Loucy (cell line): ENCODE results near the gene DCTN2.

Experiments
- H2AFZ ChIP-seq: fragments of 200-600 bp; sonication (generic); 2 replicates; pipeline ENCODE4 v1.6.0; 2016; ENCODE audit warnings: antibody characterized with exemption, mild to moderate bottlenecking, low read length, moderate library complexity
- H3F3A ChIP-seq: fragments of 200-600 bp; 2 replicates; pipeline ENCODE4 v1.6.0; 2016; ENCODE audit warnings: antibody characterized with exemption, low read depth, mild to moderate bottlenecking
- H3K27me3 ChIP-seq: fragments of 200-600 bp; sonication (generic); 2 replicates; pipeline ENCODE4 v1.6.1; 2014; ENCODE audit warnings: low read length, mild to moderate bottlenecking; ENCODE audit not compliant: insufficient read depth, poor library complexity, severe bottlenecking
- H3K36me3 ChIP-seq: fragments of 200-600 bp; sonication (generic); 2 replicates; pipeline ENCODE4 v1.6.1; 2016; ENCODE audit warnings: low read length; ENCODE audit not compliant: insufficient read depth
- H3K4me1 ChIP-seq: fragments of 200-600 bp; sonication (generic); 2 replicates; pipeline ENCODE4 v1.5.1; 2014; ENCODE audit warnings: low read length, mild to moderate bottlenecking; ENCODE audit not compliant: insufficient read depth, poor library complexity, severe bottlenecking
- H3K4me2 ChIP-seq: fragments of 200-600 bp; sonication (generic); 2 replicates; pipeline ENCODE4 v1.6.0; 2014; ENCODE audit warnings: antibody characterized with exemption, low read length, low read depth, mild to moderate bottlenecking; ENCODE audit not compliant: poor library complexity, severe bottlenecking
- H3K4me3 ChIP-seq: fragments of 200-600 bp; sonication (generic); 2 replicates; pipeline ENCODE4 v1.5.1; 2014; ENCODE audit warnings: low read length, mild to moderate bottlenecking, mixed read lengths; ENCODE audit not compliant: poor library complexity, severe bottlenecking
- H3K79me2 ChIP-seq: fragments of 200-600 bp; sonication (generic); 2 replicates; pipeline ENCODE4 v1.6.1; 2014; ENCODE audit warnings: low read length; ENCODE audit not compliant: insufficient read depth
- H3K9ac ChIP-seq: fragments of 200-600 bp; sonication (generic); 2 replicates; pipeline ENCODE4 v1.6.0; 2014; ENCODE audit warnings: mild to moderate bottlenecking, low read depth, low read length, moderate library complexity; ENCODE audit not compliant: poor library complexity, severe bottlenecking
- H3K9me2 ChIP-seq: fragments of 200-600 bp; sonication (generic); replicated peaks from 2 replicates; pipeline ENCODE4 v1.6.1; 2016; ENCODE audit warnings: low read depth, low read length, mixed read lengths
- H3K9me3 ChIP-seq: fragments of 200-600 bp; sonication (generic); 2 replicates; pipeline ENCODE4 v1.6.1; 2014; ENCODE audit warnings: mild to moderate bottlenecking, antibody characterized with exemption, low read length, low read depth; ENCODE audit not compliant: insufficient read depth
- H4K20me1 ChIP-seq: fragments of 200-600 bp; sonication (generic); 2 replicates; pipeline ENCODE4 v1.6.0; 2014; ENCODE audit warnings: antibody characterized with exemption, low read length, mild to moderate bottlenecking; ENCODE audit not compliant: insufficient read depth, poor library complexity, severe bottlenecking
- CTCF ChIP-seq: fragments of 200-600 bp; sonication (generic); conservative IDR thresholded peaks from 2 replicates; pipeline ENCODE4 v1.5.1; 2014; ENCODE audit warnings: mild to moderate bottlenecking, antibody characterized with exemption, low read length
- EZH2phosphoT487 ChIP-seq: fragments of 200-600 bp; IDR thresholded peaks from 2 replicates; pipeline ENCODE4 v1.6.1; 2018; ENCODE audit warnings: antibody characterized with exemption, mild to moderate bottlenecking, moderate library complexity, borderline replicate concordance

Gene DCTN2

GRCh38 chr12:57522011-57522886 is 24.7 kb downstream of the DCTN2 start, which contains the start of gene MBD6:
Gene MBD6 (plus strand): TSS chr12:57522824. CDS start chr12:57524304, 1,480 bp downstream.
- H3K9me3 ChIP-seq = no peaks in the 10 kb centered on the region
- H3K79me2 ChIP-seq = peaks cover 70% of the 10 kb centered on the region
- H2AFZ ChIP-seq = peak within 1 kb of the TSS; percentile 66; the same call in 1 of the 2 replicates
- H3K9ac ChIP-seq = peak within 1 kb of the TSS; percentile 92
- H3K27me3 ChIP-seq = no peaks in the 10 kb centered on the region
- no peaks in the 10 kb centered on the region for H3K9me2 ChIP-seq
- peaks cover 57% of the 10 kb centered on the region for H4K20me1 ChIP-seq
- peak within 1 kb of the TSS; percentile 94 for H3K4me3 ChIP-seq
- H3K4me1 ChIP-seq = peaks cover 54% of the 10 kb centered on the region
- peak within 1 kb of the TSS; percentile 92 for H3K4me2 ChIP-seq
- peaks cover 15% of the 10 kb centered on the region for H3F3A ChIP-seq
- peaks cover 15% of the 10 kb centered on the region; the same call in 1 of the 2 replicates for H3K36me3 ChIP-seq
- TF ChIP-seq EZH2phosphoT487 = no peak
- TF ChIP-seq CTCF = peak; percentile 30; the same call in 1 of the 2 replicates

- Histone ChIP-seq H2AFZ (no peak overlapping the region), H3F3A (peaks cover 15% of the 10 kb centered on the region), H3K9me2 (no peaks in the 10 kb centered on the region), H3K36me3 (peaks cover 18% of the 10 kb centered on the region; the same call in 1 of the 2 replicates), H3K9ac (peak overlapping the region; percentile 92), H3K4me1 (peaks cover 49% of the 10 kb centered on the region), H3K9me3 (no peaks in the 10 kb centered on the region), H4K20me1 (peaks cover 59% of the 10 kb centered on the region), H3K4me2 (peak overlapping the region; percentile 89), H3K79me2 (peaks cover 67% of the 10 kb centered on the region), H3K4me3 (peak overlapping the region; percentile 75), H3K27me3 (no peaks in the 10 kb centered on the region)
- TF ChIP-seq EZH2phosphoT487 = no peak
- TF ChIP-seq CTCF = no peak
These were observed 25.4 kb downstream of the DCTN2 start for GRCh38 chr12:57521525-57522010.

GRCh38 chr12:57520053-57520818 is 26.8 kb downstream of the DCTN2 start, which contains the start of gene DDIT3:
Gene DDIT3 (minus strand): TSS chr12:57520514. CDS start chr12:57517406, 3,108 bp downstream.
- H3F3A ChIP-seq = peaks cover 15% of the 10 kb centered on the region
- peaks cover 31% of the 10 kb centered on the region for H3K36me3 ChIP-seq
- H3K4me3 ChIP-seq = peak within 1 kb of the TSS; percentile 86
- H3K79me2 ChIP-seq = peaks cover 53% of the 10 kb centered on the region
- peaks cover 57% of the 10 kb centered on the region for H4K20me1 ChIP-seq
- TF ChIP-seq EZH2phosphoT487 (no peak), CTCF (no peak)
- H3K27me3 ChIP-seq = no peaks in the 10 kb centered on the region
- H3K4me2 ChIP-seq = peak within 1 kb of the TSS; percentile 96
- peak within 1 kb of the TSS; percentile 92 for H3K9ac ChIP-seq
- H2AFZ ChIP-seq = no peak within 1 kb of the TSS
- peaks cover 48% of the 10 kb centered on the region for H3K4me1 ChIP-seq
- H3K9me2 ChIP-seq = no peaks in the 10 kb centered on the region
- no peaks in the 10 kb centered on the region for H3K9me3 ChIP-seq
